ENCODE results near the gene MYO7B. TPM values are rescaled to one million over a fixed set of nuclear protein-coding genes. Genes with fewer than 3 reads are reported as not detected.

The MYO7B gene
- total RNA-seq, 4 donors from 2014 or later, result 0.07 to 0.83 (median 0.51) TPM; not detected in 1

- no peak for DNase-seq
- in situ Hi-C loops (cut with MboI; ENCODE audit: low sequenced_read_pairs in 4 of 4), result no loop called here
- no peaks in the 10 kb centered on the region for H3K27me3 ChIP-seq
- no peak for ATAC-seq
- H3K4me1 ChIP-seq, result no peaks in the 10 kb centered on the region
- H3K9me3 ChIP-seq, result no peaks in the 10 kb centered on the region
- no peak overlapping the region for H3K4me3 ChIP-seq
- TF ChIP-seq POLR2A (IDR thresholded peaks at IDR 0.05) (no peak), CTCF (IDR thresholded peaks at IDR 0.05 in 4 of 5, conservative IDR thresholded peaks at IDR 0.05 in 1 of 5) (no peak)
- H3K27ac ChIP-seq, result no peak overlapping the region
- no peaks in the 10 kb centered on the region for H3K36me3 ChIP-seq
- intact Hi-C loops (cut with DNase I; ENCODE audit: low total_unique reads), result no loop called here
Measured at GRCh38 chr2:127582863-127583861, 47.7 kb downstream of the MYO7B start.

DNA sequence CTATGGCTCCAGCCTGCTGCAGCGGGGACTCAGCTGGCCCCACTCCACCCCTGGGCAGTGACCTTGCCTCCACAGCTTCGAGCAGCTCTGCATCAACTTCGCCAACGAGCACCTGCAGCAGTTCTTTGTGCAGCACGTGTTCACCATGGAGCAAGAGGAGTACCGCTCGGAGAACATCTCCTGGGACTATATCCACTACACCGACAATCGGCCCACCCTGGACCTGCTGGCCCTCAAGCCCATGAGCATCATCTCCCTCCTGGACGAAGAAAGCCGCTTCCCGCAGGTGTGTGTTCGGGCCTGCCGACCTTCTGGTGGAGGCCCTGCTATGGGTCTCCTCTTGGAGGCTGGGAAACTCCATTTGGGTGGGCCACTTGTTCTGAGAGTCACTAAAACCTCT lies 48.6 kb downstream of the MYO7B start:
- ATAC-seq (no peak), DNase-seq (no peak)
- in situ Hi-C loops (cut with MboI; ENCODE audit: low sequenced_read_pairs in 4 of 4) (no loop called here), intact Hi-C loops (cut with DNase I; ENCODE audit: low total_unique reads) (no loop called here)
- Histone ChIP-seq H3K9me3 (no peaks in the 10 kb centered on the region), H3K27ac (no peak overlapping the region), H3K4me1 (no peaks in the 10 kb centered on the region), H3K27me3 (no peaks in the 10 kb centered on the region), H3K36me3 (no peaks in the 10 kb centered on the region), H3K4me3 (no peak overlapping the region)
- TF ChIP-seq CTCF (IDR thresholded peaks at IDR 0.05 in 4 of 5, conservative IDR thresholded peaks at IDR 0.05 in 1 of 5), result no peak
- no peak for TF ChIP-seq POLR2A (IDR thresholded peaks at IDR 0.05)

DNA sequence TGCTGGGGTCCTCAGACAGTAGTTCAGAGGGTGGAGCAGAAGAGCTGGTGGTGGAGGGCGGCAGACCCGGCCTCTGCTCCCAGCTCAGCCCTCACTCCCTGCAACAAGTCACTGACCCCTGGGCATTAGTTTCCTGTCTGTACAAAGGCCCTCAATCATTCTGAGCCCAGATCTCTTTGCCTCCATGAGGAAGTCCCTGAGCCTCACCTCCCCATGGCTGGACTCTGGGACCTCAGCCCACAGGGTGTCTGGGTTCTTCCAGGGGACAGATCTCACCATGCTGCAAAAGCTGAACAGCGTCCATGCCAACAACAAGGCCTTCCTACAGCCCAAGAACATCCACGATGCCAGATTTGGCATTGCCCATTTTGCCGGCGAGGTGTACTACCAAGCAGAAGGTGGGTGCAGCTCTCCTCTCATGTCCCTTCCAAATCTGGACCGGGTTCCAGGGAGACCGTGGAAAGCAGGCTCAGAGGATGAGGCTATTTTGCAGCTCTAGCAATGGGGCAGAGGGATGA lies 49.1 kb downstream of the MYO7B start:
- in situ Hi-C loops (cut with MboI; ENCODE audit: low sequenced_read_pairs in 4 of 4) (no loop called here), intact Hi-C loops (cut with DNase I; ENCODE audit: low total_unique reads) (no loop called here)
- ATAC-seq, result no peak
- DNase-seq, result no peak
- TF ChIP-seq CTCF (IDR thresholded peaks at IDR 0.05 in 4 of 5, conservative IDR thresholded peaks at IDR 0.05 in 1 of 5) (no peak), POLR2A (IDR thresholded peaks at IDR 0.05) (no peak)
- H3K4me3 ChIP-seq, result no peak overlapping the region
- H3K36me3 ChIP-seq, result no peaks in the 10 kb centered on the region
- no peaks in the 10 kb centered on the region for H3K9me3 ChIP-seq
- H3K27ac ChIP-seq, result no peak overlapping the region
- no peaks in the 10 kb centered on the region for H3K4me1 ChIP-seq
- no peaks in the 10 kb centered on the region for H3K27me3 ChIP-seq

- no peaks in the 10 kb centered on the region for H3K9me3 ChIP-seq
- ATAC-seq (no peak), DNase-seq (no peak)
- H3K27me3 ChIP-seq, result no peaks in the 10 kb centered on the region
- no peaks in the 10 kb centered on the region for H3K36me3 ChIP-seq
- no peaks in the 10 kb centered on the region for H3K4me1 ChIP-seq
- H3K4me3 ChIP-seq, result no peak overlapping the region
- intact Hi-C loops (cut with DNase I; ENCODE audit: low total_unique reads) (no loop called here), in situ Hi-C loops (cut with MboI; ENCODE audit: low sequenced_read_pairs in 4 of 4) (no loop called here)
- no peak overlapping the region for H3K27ac ChIP-seq
- TF ChIP-seq CTCF (IDR thresholded peaks at IDR 0.05 in 4 of 5, conservative IDR thresholded peaks at IDR 0.05 in 1 of 5) (no peak), POLR2A (IDR thresholded peaks at IDR 0.05) (no peak)
Measured at GRCh38 chr2:127585270-127585807, 49.9 kb downstream of the MYO7B start.
